ENCODE data around the gene ECSCR. TPM values are rescaled to one million over a fixed set of nuclear protein-coding genes. Genes with fewer than 3 reads are reported as not detected.

The ECSCR gene
- total RNA-seq, 1 experiment from 2014 or later = not detected

DNA sequence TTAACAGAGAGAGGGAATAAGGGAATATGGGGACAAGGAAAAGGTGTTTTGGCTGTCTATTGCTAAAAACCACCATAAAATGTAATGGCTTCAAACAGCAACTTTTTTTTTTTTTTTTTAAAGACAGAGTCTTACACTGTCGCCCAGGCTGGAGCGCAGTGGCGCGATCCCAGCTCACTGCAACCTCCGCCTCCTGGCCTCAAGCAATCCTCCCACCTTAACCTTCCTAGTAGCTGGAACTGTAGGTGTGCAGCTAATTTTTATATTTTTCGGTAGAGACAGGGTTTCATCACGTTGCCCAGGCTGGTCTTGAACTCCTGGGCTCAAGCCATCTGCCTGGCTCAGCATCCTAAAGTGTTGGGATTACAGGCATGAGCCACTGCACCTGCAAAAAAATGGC lies 54.4 kb downstream of the ECSCR start:
- intact Hi-C loops (cut with micrococcal nuclease; ENCODE audit: unreplicated experiment) (no loop called here), in situ Hi-C loops (cut with HindIII; ENCODE audit: low pct_unique_long_range_greater_than_20kb, low sequenced_read_pairs) (loop anchor here (25.0 kb wide), 1 partner anchor 104 kb away; no protein-coding TSS in a partner anchor)
- H3K36me3 ChIP-seq (ENCODE audit: control insufficient read depth, insufficient read depth, low read length) = no peaks in the 10 kb centered on the region
- no peak overlapping the region for H3K27ac ChIP-seq (ENCODE audit: low read length)
- CTCF ChIA-PET = interaction anchor here (0.6 kb wide), 1 partner anchor 189 kb away, joined by 6 read pairs; no protein-coding TSS in a partner anchor
- no peak for ATAC-seq
- POLR2A ChIA-PET = no interaction called here
- H3K4me1 ChIP-seq (ENCODE audit: control insufficient read depth, insufficient read depth, low read length) = peaks cover 9% of the 10 kb centered on the region
- BruUV-seq (replicated peaks) = no TSS peak
- TF ChIP-seq TCF7L2 (IDR thresholded peaks at IDR 0.05; ENCODE audit: low read depth, low read length) (no peak), POLR2AphosphoS5 (IDR thresholded peaks at IDR 0.05; ENCODE audit: low read depth, low read length) (no peak), SIN3A (IDR thresholded peaks at IDR 0.05; ENCODE audit: borderline replicate concordance, insufficient read depth, low read depth, low read length) (no peak)
- TF ChIP-seq, protein P1, sequence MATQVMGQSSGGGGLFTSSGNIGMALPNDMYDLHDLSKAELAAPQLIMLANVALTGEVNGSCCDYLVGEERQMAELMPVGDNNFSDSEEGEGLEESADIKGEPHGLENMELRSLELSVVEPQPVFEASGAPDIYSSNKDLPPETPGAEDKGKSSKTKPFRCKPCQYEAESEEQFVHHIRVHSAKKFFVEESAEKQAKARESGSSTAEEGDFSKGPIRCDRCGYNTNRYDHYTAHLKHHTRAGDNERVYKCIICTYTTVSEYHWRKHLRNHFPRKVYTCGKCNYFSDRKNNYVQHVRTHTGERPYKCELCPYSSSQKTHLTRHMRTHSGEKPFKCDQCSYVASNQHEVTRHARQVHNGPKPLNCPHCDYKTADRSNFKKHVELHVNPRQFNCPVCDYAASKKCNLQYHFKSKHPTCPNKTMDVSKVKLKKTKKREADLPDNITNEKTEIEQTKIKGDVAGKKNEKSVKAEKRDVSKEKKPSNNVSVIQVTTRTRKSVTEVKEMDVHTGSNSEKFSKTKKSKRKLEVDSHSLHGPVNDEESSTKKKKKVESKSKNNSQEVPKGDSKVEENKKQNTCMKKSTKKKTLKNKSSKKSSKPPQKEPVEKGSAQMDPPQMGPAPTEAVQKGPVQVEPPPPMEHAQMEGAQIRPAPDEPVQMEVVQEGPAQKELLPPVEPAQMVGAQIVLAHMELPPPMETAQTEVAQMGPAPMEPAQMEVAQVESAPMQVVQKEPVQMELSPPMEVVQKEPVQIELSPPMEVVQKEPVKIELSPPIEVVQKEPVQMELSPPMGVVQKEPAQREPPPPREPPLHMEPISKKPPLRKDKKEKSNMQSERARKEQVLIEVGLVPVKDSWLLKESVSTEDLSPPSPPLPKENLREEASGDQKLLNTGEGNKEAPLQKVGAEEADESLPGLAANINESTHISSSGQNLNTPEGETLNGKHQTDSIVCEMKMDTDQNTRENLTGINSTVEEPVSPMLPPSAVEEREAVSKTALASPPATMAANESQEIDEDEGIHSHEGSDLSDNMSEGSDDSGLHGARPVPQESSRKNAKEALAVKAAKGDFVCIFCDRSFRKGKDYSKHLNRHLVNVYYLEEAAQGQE (IDR thresholded peaks at IDR 0.05; ENCODE audit: insufficient read depth in 1 of 2, low read depth in 2 of 2, low read length in 1 of 2) = no peak
- TF ChIP-seq, protein P2, sequence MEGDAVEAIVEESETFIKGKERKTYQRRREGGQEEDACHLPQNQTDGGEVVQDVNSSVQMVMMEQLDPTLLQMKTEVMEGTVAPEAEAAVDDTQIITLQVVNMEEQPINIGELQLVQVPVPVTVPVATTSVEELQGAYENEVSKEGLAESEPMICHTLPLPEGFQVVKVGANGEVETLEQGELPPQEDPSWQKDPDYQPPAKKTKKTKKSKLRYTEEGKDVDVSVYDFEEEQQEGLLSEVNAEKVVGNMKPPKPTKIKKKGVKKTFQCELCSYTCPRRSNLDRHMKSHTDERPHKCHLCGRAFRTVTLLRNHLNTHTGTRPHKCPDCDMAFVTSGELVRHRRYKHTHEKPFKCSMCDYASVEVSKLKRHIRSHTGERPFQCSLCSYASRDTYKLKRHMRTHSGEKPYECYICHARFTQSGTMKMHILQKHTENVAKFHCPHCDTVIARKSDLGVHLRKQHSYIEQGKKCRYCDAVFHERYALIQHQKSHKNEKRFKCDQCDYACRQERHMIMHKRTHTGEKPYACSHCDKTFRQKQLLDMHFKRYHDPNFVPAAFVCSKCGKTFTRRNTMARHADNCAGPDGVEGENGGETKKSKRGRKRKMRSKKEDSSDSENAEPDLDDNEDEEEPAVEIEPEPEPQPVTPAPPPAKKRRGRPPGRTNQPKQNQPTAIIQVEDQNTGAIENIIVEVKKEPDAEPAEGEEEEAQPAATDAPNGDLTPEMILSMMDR (IDR thresholded peaks at IDR 0.05) = no peak
- H3K9me3 ChIP-seq (ENCODE audit: control insufficient read depth, insufficient read depth, low read depth, low read length) = no peaks in the 10 kb centered on the region
- DNase-seq (ENCODE audit: low read depth, low spot score) = no peak
- H3K27me3 ChIP-seq (ENCODE audit: control insufficient read depth, insufficient read depth, low read length) = no peaks in the 10 kb centered on the region
- H3K4me3 ChIP-seq (ENCODE audit: low read depth in 2 of 2, low read length in 2 of 2) = no peak overlapping the region

DNA sequence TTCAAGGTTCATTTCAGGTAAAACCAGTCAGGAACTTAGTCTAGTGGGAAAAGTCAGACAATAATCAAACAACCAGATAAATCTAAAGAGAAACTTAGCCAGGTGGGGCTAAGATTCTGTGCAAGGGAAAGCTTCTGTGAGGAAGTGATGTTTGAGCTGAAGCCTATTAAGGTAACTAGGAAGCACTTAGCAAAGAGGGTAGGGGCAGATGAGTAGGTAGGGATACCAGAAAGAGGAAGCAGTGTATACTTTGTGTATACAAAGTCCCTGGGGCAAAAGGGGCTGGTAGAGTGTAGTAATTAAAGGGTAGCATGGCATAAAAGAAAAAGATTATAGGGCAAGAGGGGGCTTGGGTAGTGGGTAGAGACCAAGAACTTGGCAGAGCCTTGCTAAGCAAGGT lies 55.0 kb downstream of the ECSCR start:
- TF ChIP-seq, protein P2 (IDR thresholded peaks at IDR 0.05) = no peak
- TF ChIP-seq TCF7L2 (IDR thresholded peaks at IDR 0.05; ENCODE audit: low read depth, low read length) = no peak
- TF ChIP-seq POLR2AphosphoS5 (IDR thresholded peaks at IDR 0.05; ENCODE audit: low read depth, low read length) = no peak
- TF ChIP-seq, protein P1 (IDR thresholded peaks at IDR 0.05; ENCODE audit: insufficient read depth in 1 of 2, low read depth in 2 of 2, low read length in 1 of 2) = no peak
- TF ChIP-seq SIN3A (IDR thresholded peaks at IDR 0.05; ENCODE audit: borderline replicate concordance, insufficient read depth, low read depth, low read length) = no peak
- intact Hi-C loops (cut with micrococcal nuclease; ENCODE audit: unreplicated experiment) (no loop called here), in situ Hi-C loops (cut with HindIII; ENCODE audit: low pct_unique_long_range_greater_than_20kb, low sequenced_read_pairs) (loop anchor here (25.0 kb wide), 1 partner anchor 105 kb away; no protein-coding TSS in a partner anchor)
- no TSS peak for BruUV-seq (replicated peaks)
- no peaks in the 10 kb centered on the region for H3K36me3 ChIP-seq (ENCODE audit: control insufficient read depth, insufficient read depth, low read length)
- DNase-seq (ENCODE audit: low read depth, low spot score) (no peak), ATAC-seq (no peak)
- H3K9me3 ChIP-seq (ENCODE audit: control insufficient read depth, insufficient read depth, low read depth, low read length) = no peaks in the 10 kb centered on the region
- H3K4me3 ChIP-seq (ENCODE audit: low read depth in 2 of 2, low read length in 2 of 2) = no peak overlapping the region
- no peak overlapping the region for H3K27ac ChIP-seq (ENCODE audit: low read length)
- H3K4me1 ChIP-seq (ENCODE audit: control insufficient read depth, insufficient read depth, low read length) = peaks cover 14% of the 10 kb centered on the region
- H3K27me3 ChIP-seq (ENCODE audit: control insufficient read depth, insufficient read depth, low read length) = no peaks in the 10 kb centered on the region
- CTCF ChIA-PET = no interaction called here
- POLR2A ChIA-PET = no interaction called here
